GM13977 (cell line): ENCODE data around the gene SKI.
"Not testable (repeated sequence)": the region's sequence is repeated elsewhere in the genome, so short reads cannot be mapped to it uniquely, and the experiment has no call there.

Source experiments
- DNase-seq: peaks from one replicate; pipeline ENCODE4 v3.0.0; 2012; ENCODE audit warnings: low spot score
- in situ Hi-C: fragments of 300-500 bp; cut with MboI; formaldehyde crosslinking; loops from one replicate; pipeline ENCODE4 v1.12.0; 2022; ENCODE audit warnings: low sequenced_read_pairs, low pct_unique_long_range_greater_than_20kb, mixed read lengths, inconsistent platforms; ENCODE audit not compliant: unreplicated experiment
- TF ChIP-seq, protein P1 (sequence below): IDR thresholded peaks from 2 replicates; pipeline ENCODE4 v1.5.1; 2012; ENCODE audit warnings: mild to moderate bottlenecking, control low read depth; ENCODE audit not compliant: insufficient read depth; ENCODE audit errors: extremely low read depth, missing control alignments

The SKI gene

DNA sequence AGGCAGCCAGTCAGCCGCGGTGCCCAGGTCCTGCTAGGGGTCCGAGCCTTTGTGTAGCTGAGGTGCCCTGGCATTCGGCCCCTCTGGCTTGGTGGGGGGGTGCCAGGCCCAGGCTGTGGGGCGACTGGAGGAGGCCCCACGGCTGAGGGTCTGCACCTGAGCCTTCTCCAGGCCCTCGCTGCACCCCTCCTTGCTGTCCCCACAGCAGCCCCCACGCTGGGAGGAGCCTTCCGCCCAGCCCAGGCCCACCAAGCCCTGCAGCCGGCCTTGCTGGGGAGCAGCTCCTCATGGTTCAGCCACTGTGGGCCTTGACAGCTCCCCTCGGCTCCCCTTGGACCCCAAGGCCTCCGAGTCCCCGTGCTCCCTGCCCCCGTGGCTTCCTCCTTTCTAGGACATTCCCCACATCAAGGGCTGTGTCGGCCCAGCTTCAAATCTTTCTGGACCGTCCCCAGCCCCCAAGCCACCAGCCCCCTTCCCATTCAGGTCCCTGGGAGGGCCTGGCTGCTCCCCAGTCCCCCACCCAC lies 95.4 kb downstream of the SKI start:
- in situ Hi-C loops = no loop called here
- no peak for DNase-seq
- TF ChIP-seq, protein P1, sequence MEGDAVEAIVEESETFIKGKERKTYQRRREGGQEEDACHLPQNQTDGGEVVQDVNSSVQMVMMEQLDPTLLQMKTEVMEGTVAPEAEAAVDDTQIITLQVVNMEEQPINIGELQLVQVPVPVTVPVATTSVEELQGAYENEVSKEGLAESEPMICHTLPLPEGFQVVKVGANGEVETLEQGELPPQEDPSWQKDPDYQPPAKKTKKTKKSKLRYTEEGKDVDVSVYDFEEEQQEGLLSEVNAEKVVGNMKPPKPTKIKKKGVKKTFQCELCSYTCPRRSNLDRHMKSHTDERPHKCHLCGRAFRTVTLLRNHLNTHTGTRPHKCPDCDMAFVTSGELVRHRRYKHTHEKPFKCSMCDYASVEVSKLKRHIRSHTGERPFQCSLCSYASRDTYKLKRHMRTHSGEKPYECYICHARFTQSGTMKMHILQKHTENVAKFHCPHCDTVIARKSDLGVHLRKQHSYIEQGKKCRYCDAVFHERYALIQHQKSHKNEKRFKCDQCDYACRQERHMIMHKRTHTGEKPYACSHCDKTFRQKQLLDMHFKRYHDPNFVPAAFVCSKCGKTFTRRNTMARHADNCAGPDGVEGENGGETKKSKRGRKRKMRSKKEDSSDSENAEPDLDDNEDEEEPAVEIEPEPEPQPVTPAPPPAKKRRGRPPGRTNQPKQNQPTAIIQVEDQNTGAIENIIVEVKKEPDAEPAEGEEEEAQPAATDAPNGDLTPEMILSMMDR = no peak

DNA sequence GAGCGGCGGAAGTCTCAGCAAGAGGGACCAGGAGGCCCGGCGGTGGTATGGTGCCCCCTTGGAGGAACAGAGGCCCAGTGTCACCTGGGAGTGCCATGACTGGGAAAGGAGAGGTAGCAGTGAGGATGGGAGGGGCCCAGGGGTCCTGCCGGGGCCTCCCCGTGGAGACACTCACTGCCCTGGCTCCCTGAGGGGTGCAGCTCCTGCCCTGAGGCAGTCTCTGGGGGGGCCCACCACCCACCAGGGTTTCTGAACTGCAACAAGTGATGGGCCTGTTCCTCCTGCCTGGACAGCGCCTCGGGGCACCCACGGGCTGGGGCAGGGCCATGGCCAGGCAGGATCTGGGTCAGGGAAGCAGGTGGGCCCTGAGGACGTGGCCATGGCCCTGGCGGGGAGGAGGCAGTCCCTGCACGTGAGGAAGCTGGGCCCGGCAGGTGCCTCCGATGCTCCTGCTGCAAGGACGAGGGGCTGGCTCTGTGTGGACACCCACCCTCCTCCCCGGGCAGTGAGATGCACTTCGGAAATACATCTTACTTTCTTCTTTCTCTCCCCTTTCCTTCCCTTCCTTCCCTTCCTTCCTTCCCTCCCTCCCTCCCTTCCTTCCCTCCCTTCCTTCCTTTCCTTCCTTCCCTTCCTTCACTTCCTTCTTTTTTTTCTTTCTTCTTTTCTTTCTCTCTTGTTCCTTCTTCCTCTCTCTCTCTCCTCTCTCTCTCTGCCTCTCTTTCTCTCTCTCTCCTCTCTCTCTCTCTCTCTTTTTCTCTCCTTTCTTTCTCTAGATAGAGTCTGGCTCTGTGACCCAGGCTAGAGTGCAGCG lies 96.6 kb downstream of the SKI start:
- no peak for DNase-seq
- TF ChIP-seq, protein P1 = no peak
- in situ Hi-C loops = no loop called here

DNA sequence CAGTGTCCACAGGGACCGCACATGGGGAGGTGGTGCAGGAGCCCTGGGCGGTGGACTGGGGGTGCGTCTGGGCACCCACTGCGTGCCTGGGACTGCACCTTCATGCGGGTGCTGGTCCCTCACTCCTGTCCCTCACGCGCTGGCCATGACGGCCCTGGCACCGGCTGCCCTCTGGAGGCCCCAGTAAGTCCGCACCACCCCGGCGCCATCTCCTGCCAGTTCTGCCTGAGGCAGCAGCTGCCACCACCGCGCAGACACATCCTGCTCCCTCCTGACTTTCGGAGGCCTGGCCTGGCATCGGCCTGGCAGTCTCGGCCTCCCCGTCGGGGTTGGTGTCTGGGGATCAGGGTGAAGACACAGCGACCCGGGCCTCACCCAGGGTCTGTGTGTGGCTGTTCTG lies 98.4 kb downstream of the SKI start:
- in situ Hi-C loops = no loop called here
- DNase-seq = no peak
- TF ChIP-seq, protein P1 = no peak

DNA sequence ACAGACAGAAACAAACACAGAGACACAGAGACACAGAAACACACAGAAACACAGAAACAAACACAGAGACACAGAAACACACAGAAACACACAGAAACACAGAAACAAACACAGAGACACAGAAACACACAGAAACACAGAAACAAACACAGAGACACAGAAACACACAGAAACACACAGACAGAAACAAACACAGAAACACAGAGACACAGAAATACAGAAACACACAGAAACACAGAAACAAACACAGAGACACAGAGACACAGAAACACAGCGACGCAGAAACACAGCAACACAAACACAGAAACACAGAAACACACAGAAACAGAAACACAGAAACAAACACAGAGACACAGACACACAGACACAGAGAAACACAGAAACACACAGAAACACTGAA lies 99.0 kb downstream of the SKI start:
- DNase-seq, in situ Hi-C loops: not testable (repeated sequence)

DNA sequence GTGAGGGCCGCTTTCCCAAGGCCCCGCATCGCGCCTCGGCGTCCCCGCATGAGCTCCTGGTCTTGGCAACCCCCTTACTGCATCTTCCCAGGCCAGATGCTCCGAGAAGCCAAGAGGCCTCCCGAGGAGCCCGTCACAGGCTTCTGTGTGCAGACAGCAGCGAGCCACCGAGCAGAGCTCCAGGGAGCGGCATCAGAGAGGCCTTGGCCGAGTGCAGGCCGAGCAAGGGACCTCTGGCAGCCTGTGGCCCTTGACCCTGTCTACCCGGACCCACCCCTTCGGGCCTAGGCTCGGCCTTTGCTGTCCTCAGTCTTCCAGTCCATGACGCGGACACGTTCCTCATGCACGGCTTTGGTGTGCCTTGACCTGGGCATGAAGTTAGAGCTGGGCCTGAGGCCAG lies 99.7 kb downstream of the SKI start:
- in situ Hi-C loops = no loop called here
- DNase-seq = no peak
- TF ChIP-seq, protein P1 = no peak

DNA sequence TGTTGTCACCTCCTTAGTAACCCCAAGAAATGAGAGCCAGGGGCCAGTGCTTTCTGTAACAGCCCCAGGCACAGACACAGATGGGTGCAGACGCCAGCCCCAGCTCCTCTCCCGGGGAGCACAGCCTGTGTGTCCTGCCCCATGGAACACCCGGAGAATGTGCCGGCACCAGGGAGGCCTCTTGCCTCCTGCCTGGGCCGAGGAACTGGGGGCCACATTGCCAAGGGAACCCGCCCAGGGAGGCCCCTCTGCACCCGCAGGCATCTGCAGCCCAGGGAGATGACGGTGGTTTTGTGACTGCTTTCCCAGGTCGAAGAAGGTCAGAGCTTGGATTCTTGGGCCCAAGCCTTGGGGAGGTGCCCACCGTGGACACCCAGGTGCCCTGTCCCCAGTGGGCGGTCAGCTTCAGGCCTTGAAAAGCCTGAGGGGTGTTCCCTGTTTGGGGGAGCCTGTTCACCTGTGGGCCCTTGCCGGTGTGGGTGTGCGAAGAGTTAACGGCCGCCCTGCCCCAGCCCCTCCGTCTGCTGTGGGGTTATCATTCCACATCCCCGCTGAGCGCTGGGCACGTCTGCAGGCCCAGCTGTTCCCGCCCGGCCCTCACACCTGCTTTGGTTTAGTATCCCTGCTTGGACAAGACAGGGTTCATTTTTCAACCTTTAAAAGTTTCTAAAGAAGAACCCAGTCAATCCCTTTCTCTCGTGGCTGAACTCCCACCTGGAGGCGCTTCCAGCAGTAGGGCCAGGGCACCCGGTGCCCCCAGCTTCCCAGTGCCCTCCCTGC lies 100.7 kb downstream of the SKI start:
- TF ChIP-seq, protein P1 = no peak
- in situ Hi-C loops = no loop called here
- no peak for DNase-seq

DNA sequence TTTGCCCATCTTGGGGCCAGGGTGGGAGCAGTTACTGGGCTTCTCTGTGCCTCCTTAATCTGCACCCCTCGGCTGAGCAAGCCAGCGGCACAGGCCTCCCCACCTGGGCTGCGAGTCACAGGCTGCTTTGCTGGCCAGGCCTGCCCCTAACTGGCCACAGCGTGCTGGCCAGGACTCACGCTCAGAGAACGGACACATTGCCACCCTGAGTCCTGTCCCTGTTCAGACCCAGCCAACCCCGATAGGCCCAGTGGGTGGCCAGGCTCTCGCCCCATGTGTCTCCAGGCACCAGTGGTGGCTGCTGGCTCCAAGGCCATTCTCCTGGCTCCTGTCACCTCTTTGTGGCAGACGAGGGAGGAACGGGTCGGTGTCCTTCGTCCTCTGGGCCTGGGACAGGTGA lies 101.9 kb downstream of the SKI start:
- in situ Hi-C loops = no loop called here
- TF ChIP-seq, protein P1 = no peak
- no peak for DNase-seq
